HG03025 (cell line): Measurements from ENCODE around the gene HLCS.

Source experiments
- ATAC-seq: cut with Tn5 transposase; IDR thresholded peaks from one replicate; pipeline ENCODE4 v1.9.1; 2021; ENCODE audit warnings: mild to moderate bottlenecking, moderate library complexity; ENCODE audit not compliant: unreplicated experiment, low FRiP score

HLCS gene

GRCh38 chr21:36791180-36791579, 175.3 kb downstream of the HLCS start:
- no peak for ATAC-seq

- ATAC-seq, result no peak
These were observed 175.9 kb downstream of the HLCS start for GRCh38 chr21:36790616-36791015.

- ATAC-seq, result no peak
These were observed 178.3 kb downstream of the HLCS start for GRCh38 chr21:36788120-36788638.

GRCh38 chr21:36786186-36786585, 180.3 kb downstream of the HLCS start:
- no peak for ATAC-seq

- ATAC-seq, result no peak
These were observed 180.9 kb downstream of the HLCS start for GRCh38 chr21:36785615-36786014.

- ATAC-seq, result no peak
These were observed 181.5 kb downstream of the HLCS start for GRCh38 chr21:36784947-36785346.

- ATAC-seq, result no peak
These were observed 182.7 kb downstream of the HLCS start for GRCh38 chr21:36783612-36784374.

DNA sequence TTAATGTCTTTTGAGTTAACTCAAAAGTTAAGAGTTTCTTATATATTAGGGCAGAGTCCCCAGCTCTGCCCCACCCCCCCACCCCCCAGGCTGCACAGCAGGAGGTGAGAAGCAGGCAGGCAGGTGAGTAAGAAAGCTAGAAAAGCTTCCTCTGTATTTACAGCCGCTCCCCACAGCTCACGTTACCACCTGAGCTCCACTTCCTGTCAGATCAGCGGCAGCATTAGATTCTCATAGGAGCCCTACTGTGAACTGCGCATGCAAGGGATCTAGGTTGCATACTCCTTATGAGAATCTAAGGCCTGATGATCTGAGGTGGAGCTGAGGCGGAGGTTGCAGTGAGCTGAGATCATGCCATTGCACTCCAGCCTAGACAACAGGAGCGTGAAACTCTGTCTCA, 185.6 kb downstream of the HLCS start:
- no peak for ATAC-seq

- ATAC-seq, result no peak
These were observed 189.4 kb downstream of the HLCS start for GRCh38 chr21:36776981-36777617.

GRCh38 chr21:36773995-36774394, 192.5 kb downstream of the HLCS start:
- no peak for ATAC-seq

DNA sequence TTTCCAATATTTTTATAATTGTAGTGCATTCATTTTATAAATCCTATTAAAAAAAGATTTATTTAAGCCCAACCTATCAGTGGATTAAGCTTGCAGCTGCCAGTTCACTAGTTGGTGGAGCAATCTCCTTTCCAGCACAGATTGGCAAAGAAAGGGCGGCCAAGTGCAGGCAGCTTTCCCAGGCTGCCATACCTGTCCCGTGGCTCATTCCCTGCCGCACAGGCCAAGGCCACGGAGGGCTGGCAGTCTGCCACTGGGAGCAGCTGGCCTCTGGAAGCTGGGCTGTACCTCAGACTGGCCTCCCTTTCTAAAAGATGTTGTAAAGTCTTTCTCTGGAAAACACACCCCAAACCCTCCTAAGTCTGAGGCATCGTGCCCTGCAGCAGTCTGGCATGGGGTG, 193.4 kb downstream of the HLCS start:
- no peak for ATAC-seq

DNA sequence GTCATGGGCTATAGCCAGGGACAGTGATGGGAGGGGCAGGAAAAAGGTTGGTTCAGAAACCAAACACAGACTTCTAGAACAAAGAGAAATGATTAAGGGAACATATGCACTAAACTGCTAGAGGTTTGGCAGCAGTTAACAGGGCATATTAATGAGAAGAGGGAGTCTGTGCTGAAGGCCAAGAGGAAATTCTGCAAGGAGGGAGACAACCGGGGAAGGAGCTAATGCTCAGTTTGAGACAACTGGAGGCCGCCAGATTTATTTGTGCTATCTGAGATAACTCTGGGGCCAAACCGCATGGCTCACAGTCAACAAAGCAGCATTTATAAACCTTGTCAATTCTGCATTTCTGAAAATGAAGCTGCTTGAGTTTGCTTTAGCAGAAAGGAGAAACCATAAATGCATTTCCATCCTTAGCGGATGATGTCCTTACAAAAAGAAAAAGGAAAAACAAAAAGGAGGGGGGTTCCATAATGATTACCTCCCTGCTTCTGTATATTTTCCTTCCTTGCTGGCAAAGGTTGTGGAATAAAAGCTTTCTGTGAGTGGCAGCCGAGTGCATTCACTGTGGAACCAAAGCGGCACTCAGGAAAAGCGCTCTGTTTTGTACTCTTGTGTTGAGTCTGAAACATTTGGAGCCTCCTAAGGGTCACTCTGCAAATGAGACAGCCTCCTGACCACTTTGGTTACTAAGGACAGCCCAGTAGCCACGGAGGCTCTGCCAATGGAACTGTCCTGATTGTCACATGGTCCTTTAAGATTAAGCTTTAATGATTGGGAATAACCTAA, 197.2 kb downstream of the HLCS start:
- ATAC-seq, result no peak

- ATAC-seq, result no peak
These were observed 198.0 kb downstream of the HLCS start for GRCh38 chr21:36768496-36768895.

DNA sequence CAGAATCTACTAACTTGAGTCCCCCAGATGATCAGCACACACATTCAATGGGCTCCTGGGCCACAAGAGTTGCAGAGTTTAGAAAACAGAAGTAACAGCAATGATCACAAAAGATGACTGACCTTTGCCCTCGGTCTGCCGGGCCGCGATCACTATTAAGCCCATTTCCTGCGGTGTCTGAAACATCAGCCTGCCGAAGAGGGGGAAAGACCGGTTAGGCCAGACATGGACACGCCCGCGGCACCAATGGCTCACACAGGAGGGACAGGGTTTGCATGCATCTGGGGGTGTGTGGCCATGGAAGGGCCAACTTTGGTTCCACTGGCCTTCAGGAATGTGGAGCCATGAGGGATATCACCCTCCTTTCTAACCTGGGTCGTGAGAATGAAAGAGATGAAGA, 199.4 kb downstream of the HLCS start:
- no peak for ATAC-seq

DNA sequence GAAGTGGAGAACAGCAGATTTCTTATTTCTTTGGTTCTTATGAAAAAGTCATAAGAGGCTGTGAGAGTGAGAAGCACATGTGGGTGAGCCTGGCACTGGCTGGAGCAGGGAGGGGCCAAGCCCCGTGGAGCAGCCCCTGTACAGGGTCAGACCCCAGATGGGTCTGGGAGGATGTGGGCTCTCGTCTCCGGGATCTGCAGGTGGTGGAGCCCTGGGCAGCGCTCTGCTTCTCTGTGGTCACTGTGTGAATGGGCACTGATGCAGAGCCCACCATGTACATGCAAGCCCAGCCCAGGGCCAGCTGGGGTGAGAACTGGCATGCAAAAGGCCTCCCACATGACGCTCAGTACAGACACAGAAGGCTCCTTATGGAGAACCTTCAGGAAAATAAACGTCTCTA, 200.0 kb downstream of the HLCS start:
- no peak for ATAC-seq

- ATAC-seq, result no peak
These were observed 201.2 kb downstream of the HLCS start for GRCh38 chr21:36765229-36765628.

- ATAC-seq, result no peak
These were observed 203.2 kb downstream of the HLCS start for GRCh38 chr21:36763305-36763704.

GRCh38 chr21:36762642-36763041, 203.8 kb downstream of the HLCS start:
- ATAC-seq, result no peak

DNA sequence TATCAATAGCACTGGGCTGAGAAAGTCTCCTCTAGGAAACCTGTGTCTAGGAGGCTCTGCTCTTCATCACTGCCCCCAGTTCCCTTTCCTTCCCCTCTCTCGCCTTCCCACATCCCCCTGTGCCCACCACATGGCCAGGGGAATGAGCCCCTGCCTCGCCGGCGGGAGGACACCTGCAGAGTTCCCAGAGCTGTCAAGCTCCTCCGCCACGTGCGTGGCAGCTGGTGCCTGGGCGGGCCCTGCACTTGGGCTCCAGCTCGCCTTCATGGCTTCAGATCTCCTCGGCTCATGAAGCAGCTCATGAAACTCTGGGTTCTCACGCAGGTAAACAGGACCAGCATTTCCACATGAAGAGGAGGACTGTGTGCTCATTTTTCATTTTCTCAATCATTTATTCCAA, 204.8 kb downstream of the HLCS start:
- no peak for ATAC-seq

GRCh38 chr21:36759348-36760083, 207.0 kb downstream of the HLCS start:
- no peak for ATAC-seq

DNA sequence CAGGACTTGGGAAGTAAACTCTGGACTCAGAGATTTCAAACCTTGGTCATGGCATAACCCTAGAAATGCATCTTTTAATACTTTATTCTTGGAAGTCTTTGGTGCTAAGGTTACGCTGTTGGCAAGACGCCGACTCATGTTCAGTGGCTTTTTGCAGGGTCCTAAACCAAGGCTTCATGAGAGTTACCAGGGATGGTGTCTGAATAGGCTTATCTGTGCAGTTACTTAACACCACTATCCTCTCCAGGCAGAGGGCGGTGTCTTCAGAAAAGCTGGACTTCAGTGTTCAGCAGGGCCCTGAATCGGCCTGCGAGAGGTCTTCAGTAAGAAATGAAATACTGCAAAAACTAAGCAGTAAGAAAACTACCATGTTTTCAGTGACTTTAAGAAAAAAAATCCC, 209.3 kb downstream of the HLCS start:
- no peak for ATAC-seq
